Measurements from ENCODE around the gene CYP20A1. TPM values are rescaled to one million over a fixed set of nuclear protein-coding genes. Genes with fewer than 3 reads are reported as not detected.

The CYP20A1 gene
- total RNA-seq, 2 experiments from 2014 or later = 12.0 to 12.2 TPM

GRCh38 chr2:203344667-203345066 is 105.8 kb downstream of the CYP20A1 start:
- no peak for DNase-seq
- intact Hi-C loops (cut with micrococcal nuclease) = no loop called here
- no peaks in the 10 kb centered on the region for H3K27me3 Mint-ChIP-seq (ENCODE audit: low read depth)
- no peaks in the 10 kb centered on the region for H3K9me3 Mint-ChIP-seq
- no peak overlapping the region for H3K27ac Mint-ChIP-seq
- H3K36me3 Mint-ChIP-seq (ENCODE audit: low read depth) = peaks cover 9% of the 10 kb centered on the region
- H3K4me3 Mint-ChIP-seq = no peak overlapping the region
- H3K4me1 Mint-ChIP-seq (ENCODE audit: low read depth) = no peaks in the 10 kb centered on the region
- CTCF ChIA-PET = interaction anchor here (1.2 kb wide), 1 partner anchor 13 kb away, joined by 3 read pairs; no protein-coding TSS in a partner anchor

- intact Hi-C loops (cut with micrococcal nuclease) = no loop called here
- no peaks in the 10 kb centered on the region for H3K27me3 Mint-ChIP-seq (ENCODE audit: low read depth)
- no peak overlapping the region for H3K27ac Mint-ChIP-seq
- peaks cover 9% of the 10 kb centered on the region for H3K36me3 Mint-ChIP-seq (ENCODE audit: low read depth)
- H3K4me3 Mint-ChIP-seq = no peak overlapping the region
- H3K4me1 Mint-ChIP-seq (ENCODE audit: low read depth) = no peaks in the 10 kb centered on the region
- no peak for DNase-seq
- H3K9me3 Mint-ChIP-seq = no peaks in the 10 kb centered on the region
- CTCF ChIA-PET = interaction anchor here (0.6 kb wide), 1 partner anchor 208 kb away, joined by 4 read pairs; no protein-coding TSS in a partner anchor
These were observed 107.8 kb downstream of the CYP20A1 start for GRCh38 chr2:203346612-203347011.

- H3K4me1 Mint-ChIP-seq (ENCODE audit: low read depth) = no peaks in the 10 kb centered on the region
- CTCF ChIA-PET = no interaction called here
- DNase-seq = no peak
- no peak overlapping the region for H3K27ac Mint-ChIP-seq
- peaks cover 9% of the 10 kb centered on the region for H3K36me3 Mint-ChIP-seq (ENCODE audit: low read depth)
- H3K27me3 Mint-ChIP-seq (ENCODE audit: low read depth) = no peaks in the 10 kb centered on the region
- H3K4me3 Mint-ChIP-seq = no peak overlapping the region
- no peaks in the 10 kb centered on the region for H3K9me3 Mint-ChIP-seq
- intact Hi-C loops (cut with micrococcal nuclease) = no loop called here
These were observed 108.6 kb downstream of the CYP20A1 start for GRCh38 chr2:203347375-203347774.

GRCh38 chr2:203352604-203353255 is 113.9 kb downstream of the CYP20A1 start:
- intact Hi-C loops (cut with micrococcal nuclease) = no loop called here

GRCh38 chr2:203354966-203355365 is 116.1 kb downstream of the CYP20A1 start:
- intact Hi-C loops (cut with micrococcal nuclease) = no loop called here
- CTCF ChIA-PET = no interaction called here
- H3K27ac Mint-ChIP-seq = no peak overlapping the region
- no peaks in the 10 kb centered on the region for H3K27me3 Mint-ChIP-seq (ENCODE audit: low read depth)
- H3K4me3 Mint-ChIP-seq = no peak overlapping the region
- no peaks in the 10 kb centered on the region for H3K9me3 Mint-ChIP-seq
- peaks cover 4% of the 10 kb centered on the region for H3K36me3 Mint-ChIP-seq (ENCODE audit: low read depth)
- no peak for DNase-seq
- H3K4me1 Mint-ChIP-seq (ENCODE audit: low read depth) = no peaks in the 10 kb centered on the region

More at GRCh38 chr2:203352604-203353255, 113.9 kb downstream of the CYP20A1 start:
- DNase-seq = no peak
- Mint-ChIP-seq H3K36me3 (ENCODE audit: low read depth) (no peaks in the 10 kb centered on the region), H3K4me1 (ENCODE audit: low read depth) (no peaks in the 10 kb centered on the region), H3K27ac (no peak overlapping the region), H3K9me3 (no peaks in the 10 kb centered on the region), H3K27me3 (ENCODE audit: low read depth) (no peaks in the 10 kb centered on the region), H3K4me3 (no peak overlapping the region)
- CTCF ChIA-PET = no interaction called here

Other genes starting within 250 kb of the CYP20A1 start
- 1 to 10 TPM; 7.9 to 8.3 TPM for gene NBEAL1, start 224.1 kb upstream of the CYP20A1 start, total RNA-seq
- 10 to 100 TPM; 34.0 to 40.9 TPM for gene ABI2, start 89.4 kb downstream of the CYP20A1 start, total RNA-seq

Data from activated naive CD4-positive, alpha-beta T cell treated with anti-CD3 and anti-CD28 coated beads for 36 hours (primary cell).